Stimulated activated CD8-positive, alpha-beta memory T cell treated with anti-CD3 and anti-CD28 coated beads, Interleukin-12 subunit alpha, Interleukin-12 subunit beta, amount 100 ng/mL, for 24 hours (primary cell): ENCODE results near the gene CD99.

ENCODE experiments used
- DNase-seq: peaks from one replicate; pipeline ENCODE4 v3.0.0-alpha.2; 2020; ENCODE audit errors: extremely low read depth

CD99 gene, protein sequence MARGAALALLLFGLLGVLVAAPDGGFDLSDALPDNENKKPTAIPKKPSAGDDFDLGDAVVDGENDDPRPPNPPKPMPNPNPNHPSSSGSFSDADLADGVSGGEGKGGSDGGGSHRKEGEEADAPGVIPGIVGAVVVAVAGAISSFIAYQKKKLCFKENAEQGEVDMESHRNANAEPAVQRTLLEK

DNA sequence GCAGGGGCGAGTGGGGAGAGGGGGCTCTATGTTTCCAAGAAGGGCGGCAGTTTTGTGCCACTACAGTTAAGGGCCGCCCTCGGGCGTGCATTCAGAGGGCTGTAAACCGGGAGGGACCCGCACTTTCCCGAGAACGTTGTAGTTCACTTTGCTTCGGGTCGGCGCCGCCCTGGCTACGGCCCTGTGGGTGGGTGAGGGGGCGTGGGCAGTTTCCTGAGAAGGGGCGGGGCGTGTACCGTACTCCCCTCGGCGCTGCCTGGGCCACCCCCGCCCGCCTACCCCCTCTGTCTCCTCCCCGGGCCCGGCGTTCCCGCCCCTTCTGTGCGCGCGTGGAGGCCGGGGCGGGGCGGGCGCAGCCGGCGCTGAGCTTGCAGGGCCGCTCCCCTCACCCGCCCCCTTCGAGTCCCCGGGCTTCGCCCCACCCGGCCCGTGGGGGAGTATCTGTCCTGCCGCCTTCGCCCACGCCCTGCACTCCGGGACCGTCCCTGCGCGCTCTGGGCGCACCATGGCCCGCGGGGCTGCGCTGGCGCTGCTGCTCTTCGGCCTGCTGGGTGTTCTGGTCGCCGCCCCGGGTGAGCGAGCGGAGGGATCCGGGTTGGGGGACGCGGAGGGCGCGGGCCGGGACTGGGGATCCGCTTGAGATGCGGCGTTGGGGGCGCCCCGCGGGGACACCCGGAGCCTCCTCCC lies at the start of gene CD99:
TSS of gene CD99 (plus strand) at position 440 of the 687 bp plus-strand sequence. CDS start at position 506, 66 bp downstream.
- DNase-seq = peak; percentile 72

DNA sequence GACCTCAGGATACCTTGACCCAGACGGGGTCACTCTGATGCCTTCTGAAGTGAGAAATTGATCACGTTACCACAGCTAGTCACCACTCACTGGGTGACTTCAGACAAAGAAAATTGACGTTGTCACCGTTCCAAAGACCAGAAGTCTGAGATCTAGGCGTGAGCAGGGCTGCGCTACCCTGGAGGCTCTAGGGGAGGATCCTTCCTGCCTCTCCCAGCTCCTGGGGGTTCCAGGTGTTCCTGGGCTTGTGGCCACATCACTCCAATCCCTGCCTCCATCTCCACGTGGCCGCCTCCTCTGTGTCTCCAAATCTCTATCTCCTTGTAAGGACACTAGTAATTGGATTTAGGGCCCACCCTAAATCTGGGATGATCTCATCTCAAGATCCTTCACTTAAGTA lies 48.9 kb upstream of the CD99 start:
- DNase-seq = no peak

DNA sequence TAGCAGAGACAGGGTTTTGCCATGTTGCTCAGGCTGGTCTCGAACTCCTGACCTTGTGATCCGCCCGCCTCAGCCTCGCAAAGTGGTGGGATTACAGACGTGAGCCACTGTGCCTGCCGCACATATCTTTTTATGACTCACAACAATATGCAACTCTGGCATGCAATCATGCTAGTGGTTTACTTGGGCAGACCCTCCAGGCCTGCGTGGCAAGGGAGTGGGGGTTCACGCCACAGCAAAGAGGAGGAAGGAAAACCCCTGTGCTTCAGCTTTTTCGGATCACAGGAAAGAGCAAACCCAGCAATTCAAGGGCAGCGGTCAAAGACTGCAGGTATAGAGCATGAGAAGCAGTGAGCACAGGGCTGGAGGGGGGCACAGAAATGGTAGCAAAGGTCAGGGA lies 48.3 kb upstream of the CD99 start:
- no peak for DNase-seq

DNA sequence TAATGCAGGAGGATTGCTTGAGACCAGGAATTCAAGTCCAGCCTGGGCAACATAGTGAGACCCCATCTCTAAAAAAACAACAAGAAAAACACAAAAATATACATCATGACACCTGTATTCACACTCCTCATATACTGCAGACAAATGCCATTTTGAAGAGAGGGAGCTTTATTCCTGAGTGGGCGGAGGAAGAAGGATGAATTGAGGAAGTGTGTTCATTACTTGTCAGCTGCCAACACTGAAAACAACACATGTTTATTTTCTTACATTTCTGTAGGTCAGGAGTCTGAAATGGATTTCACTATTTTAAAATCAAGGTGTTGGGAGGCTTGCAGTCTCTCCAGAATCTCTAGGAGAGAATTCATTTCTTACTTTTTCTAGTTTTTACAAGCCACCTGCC lies 47.2 kb upstream of the CD99 start:
- no peak for DNase-seq

DNA sequence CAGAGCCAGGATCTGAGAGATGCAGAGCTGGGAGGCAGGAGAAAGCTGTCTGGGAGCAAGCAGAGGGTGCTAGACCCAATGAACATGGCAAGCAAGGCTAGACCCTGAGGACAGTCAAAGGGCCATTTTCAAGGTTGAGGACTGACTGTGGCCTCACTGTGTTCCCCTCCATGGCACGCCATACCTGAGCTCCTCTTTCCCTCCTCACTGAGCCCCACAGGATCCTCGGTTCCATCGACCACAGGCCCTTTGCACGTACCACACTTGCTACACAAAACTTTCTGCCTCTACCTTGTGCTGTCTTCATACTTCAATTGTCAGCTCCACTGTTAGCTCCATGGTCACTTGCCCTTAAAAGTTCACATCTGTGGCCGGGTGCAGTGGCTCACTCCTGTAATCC lies 45.5 kb upstream of the CD99 start:
- DNase-seq = no peak

DNA sequence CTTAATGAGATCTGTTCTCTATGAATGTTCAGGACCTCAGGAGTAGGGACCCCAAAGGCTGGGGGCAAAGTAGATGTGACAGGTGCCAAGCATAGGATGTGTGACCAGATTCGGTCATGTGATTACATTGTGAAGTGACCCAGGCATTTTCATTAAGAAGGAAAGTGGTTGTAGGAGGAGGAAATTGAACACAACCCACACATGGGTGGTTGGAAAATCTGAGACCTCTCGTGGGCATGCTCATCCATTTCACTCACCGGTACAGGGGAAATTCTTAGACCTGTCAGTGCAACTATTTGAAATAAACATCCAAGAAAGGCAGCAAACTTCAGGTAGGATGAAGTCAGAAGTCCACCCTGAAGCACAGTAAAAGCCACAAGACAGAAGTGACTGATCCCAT lies 43.5 kb upstream of the CD99 start:
- DNase-seq = no peak

DNA sequence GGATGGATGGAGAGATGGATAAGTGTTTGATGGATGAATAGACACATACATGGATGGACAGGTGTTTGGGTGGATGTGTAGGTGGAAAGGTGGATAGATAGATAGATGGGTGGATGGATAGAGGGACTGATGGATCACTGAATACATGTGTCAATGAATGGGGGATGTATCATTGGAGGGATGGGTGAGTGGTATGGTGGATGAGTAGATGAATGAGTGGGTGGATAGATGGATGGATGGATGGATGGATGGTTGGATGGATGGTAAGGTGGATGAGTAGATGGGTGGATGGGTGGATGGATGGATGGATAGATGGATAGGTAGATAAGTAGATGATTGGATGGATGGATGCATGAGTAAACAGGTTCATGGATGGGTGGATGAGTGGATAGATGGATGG lies 41.1 kb upstream of the CD99 start:
- no peak for DNase-seq

DNA sequence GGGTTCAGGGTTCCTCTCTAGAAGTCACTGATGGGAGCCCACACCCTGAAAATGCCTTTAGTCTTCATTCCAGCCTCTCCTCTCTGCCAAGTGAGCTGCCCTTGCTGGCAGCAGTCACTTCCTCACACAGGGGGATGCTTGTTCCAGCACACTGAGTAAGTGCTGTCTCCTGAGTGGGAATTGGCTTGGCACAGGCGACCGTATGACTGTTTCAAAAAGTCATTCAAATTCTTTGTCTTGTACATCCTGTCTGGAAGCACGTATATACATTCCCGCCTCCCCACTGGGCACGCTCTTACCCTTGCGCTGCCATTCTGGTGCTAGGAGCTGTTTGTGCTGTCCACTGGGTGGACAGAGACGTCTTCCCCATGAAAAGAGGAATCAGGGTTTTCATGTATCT lies 40.2 kb upstream of the CD99 start:
- DNase-seq = no peak

DNA sequence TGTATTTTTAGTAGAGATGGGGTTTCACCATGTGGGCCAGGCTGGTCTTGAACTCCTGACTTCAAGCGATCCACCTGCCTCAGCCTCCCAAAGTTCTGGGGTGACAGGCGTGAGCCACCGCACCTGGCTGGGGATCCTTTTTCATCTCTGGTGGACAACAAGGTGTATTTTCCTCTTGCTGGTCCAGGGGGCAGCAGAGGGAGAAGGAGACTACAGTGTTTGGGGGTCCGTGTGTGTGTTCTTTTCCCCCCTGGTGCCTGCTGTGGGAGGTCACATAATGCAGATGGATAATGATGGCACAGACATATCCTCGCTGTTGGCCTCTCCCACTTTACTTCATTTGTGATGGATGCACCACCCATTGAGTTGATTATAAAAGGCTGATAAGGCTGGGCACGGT lies 39.0 kb upstream of the CD99 start:
- DNase-seq = no peak

DNA sequence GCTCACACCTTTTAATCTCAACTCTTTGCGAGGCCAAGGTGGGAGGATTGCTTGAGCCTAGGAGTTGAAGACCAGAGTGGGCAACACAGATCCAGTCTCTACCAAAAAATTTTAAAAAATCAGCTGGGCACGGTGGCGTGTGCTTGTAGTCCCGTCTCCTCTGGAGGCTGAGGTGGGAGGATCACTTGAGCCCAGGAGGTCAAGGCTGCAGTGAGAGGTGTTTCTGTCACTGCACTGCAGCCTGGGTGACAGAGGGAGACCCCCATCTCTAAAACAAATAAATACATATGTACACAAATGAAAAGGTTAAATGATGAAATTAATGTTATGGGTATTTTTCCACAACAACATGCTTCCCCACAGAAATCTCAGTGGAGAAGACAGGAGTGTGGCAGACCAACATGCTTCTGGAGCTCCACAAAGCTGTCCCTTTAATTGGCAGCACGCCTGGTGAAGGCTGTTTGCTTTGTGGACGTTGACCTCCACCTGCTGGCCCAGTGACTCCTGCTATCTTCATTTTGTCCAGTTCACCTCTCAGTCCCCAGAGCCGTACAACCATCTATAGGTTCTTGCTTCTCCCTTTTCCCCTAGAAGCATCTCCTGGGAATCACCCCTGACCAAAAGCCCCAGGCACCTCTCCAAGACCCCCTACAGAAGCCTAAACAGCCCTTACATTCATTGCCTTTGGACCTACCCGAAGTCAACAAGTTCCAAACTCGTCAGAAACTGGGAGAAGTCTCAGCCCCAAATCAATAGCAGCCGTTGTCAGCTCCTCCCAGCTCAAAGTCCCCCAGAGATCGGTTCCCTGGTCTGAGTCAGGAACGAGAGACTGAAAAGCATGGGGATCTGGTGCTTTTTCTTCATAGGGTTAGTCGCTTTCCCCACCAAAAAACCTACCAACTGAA lies 36.4 kb upstream of the CD99 start:
- no peak for DNase-seq

DNA sequence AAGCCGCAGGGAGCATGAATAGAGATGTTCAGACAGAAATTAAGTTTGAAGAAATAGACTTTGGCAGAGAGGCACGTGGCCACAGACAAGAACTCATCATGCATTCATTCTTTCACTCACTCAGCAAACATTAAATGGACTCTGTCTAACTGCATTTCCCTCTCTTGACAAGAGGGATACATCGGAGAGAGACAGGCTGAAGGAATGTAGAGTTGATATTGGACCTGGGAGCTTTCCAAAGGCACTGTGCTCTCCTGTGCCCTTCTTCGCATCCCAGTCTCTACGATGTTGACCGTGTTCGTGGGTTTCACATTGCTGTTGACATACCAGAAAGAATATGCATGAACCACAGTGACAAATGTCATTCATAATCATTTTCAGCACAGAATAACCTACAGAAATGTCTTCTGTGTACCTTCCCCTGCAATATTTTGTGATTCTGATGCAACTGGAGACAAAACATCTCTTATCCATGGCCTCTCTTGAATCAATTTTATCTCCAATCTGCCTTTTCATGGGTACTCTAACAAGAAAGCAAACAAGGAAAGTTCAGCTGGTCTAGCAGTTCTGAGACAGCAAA lies 34.7 kb upstream of the CD99 start:
- no peak for DNase-seq

DNA sequence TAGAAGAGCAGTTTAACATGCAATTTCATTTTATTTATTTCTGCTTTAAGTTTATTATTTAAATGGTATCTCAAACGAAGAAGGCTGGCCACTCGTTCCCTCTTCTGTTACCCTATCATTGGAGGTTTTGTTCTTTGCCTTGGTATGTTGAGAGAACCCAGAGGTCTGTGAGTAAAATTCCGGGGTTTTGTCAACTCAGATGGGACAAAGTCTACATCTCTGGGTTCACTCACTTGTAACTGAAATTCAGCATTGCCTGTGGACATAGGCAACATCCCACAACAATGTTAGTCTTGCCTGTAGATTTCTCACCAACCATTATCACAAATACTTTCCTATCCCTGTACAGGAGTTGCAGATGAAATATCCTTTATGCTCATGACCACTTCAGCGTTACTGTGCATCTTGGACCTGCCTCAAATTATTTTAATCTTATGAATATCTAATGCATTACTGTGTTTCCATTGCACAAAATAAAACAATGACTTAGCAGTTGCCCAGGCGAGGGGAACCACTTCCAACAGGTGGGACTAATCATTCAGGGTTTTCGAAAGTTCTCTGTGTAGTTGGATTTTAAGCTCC lies 33.5 kb upstream of the CD99 start:
- no peak for DNase-seq

DNA sequence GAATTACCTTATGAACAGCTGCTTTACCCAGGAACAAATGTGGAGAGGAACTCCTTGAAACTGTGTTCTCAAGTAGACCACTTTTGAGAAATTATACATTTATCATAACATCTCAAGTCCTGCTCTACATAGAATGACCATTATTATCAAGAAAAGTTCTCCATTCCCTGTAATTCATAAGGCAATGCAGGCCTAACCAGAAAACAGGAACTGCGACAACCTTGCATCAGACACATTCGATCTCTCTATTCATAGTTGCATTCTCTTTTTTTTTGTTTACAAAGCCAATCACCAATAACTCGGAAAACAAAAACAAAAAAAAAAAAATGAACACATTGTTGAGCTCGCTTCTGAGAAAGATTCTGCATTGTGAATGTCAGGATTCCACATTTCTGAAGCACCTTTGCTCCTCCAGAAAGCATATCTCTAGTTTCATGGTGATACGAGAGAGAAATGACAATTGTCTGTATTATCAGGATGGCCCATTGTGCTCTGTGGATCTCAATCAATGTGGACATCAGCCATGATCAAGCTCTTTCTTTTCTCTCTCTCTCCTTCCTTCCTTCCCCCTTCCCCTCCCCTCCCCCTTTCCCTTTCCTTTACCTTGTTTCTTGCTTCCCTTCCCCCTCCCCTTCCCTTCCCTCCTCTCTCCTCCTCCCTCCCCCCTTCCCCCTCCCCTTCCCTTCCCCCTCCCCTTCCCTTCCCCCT lies 32.4 kb upstream of the CD99 start:
- DNase-seq = no peak

DNA sequence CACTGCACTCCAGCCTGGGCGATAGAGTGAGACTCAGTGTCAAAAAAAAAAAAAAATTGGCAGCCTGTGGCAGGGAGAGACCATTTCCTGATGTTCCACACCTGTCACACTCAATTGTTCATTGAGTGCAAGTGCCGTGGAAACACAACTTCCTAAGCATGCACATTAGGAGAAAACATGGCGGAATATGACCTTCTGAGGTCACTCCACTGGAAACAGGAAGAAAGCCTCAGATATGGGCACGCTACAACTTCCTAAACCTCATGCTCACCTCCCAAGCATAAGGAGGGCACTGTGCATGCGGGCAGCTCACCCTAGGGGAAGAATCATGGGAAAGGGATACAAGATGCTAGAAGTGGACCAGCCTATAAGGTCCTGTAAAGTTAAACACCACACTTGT lies 28.5 kb upstream of the CD99 start:
- DNase-seq = no peak

DNA sequence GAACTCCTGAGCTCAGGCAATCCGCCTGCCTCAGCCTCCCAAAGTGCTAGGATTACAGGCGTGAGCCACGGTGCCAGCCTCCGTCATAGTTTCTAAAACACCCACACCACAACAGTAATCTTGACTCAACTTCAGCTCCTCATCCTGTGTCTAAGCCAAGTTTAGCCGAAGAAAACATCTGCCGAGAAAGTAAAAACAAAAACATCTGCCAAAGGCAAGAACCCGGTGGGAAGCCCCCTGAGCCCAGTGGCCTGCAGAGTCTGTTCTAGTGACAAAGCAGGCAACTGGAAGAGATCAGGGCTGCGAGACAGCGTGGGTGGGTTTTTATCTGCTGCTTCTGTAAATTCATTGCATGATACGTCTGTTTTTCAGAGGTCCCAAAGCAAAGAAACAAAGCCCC lies 26.6 kb upstream of the CD99 start:
- no peak for DNase-seq

DNA sequence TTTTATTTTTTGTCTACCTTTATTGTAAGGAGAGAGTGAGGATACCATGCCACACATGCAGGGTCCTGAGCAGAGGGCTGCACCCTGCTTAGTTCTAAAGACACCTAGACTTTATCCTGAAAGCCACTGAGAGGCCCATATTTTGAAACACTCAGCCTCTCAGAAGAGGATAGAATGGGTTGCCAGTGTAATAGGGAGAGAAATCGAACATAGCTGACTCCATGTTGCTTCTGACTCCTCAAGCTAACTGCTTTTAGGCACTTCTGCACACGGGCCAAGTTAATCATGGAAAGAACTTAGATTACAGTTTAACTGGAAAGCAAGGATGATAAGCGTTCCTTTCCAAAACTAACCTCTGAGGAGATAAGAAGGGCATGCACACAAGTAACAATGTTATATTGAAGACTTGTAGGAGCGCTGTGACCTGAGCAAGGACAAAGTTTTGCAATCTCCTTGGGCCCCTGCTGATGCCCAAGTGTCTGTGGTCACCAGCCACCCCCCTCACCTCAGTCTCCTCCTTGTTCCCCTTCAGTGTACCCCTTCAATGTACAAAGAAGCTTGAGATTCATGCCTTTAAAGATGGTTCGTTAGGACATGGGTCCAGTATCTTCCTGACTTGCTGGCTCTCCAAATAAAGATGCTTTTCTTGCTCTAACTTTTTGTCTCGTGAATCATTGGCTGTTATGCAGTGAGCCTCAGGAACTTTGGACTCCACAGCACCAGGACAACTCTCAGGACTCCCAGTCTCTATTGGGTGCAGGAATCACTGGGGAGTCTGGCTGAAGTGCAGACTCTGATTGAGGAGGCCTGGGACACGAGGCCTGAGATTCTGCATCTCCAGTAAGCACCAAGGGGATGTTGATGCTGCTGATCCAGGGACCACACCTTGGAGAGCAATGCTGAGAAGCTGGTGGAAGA lies 25.4 kb upstream of the CD99 start:
- no peak for DNase-seq

DNA sequence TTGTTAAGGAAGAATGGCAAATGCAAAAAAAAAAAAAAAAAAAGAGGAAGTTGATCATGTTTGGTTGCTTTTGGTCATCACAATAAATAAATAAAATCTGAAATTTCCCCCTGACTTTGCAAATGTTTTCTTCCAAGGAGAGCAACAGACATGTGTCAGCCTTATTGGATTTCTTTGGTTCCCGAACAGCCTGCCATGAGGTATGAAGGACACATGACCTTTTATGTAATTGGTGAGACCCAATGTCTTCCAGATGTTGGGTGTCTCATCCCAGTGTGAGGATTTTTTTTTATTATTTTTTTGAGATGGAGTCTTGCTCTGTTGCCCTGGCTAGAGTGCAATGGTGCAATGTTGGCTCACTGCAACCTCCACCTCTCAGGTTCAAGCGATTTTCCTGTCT lies 24.6 kb upstream of the CD99 start:
- no peak for DNase-seq

DNA sequence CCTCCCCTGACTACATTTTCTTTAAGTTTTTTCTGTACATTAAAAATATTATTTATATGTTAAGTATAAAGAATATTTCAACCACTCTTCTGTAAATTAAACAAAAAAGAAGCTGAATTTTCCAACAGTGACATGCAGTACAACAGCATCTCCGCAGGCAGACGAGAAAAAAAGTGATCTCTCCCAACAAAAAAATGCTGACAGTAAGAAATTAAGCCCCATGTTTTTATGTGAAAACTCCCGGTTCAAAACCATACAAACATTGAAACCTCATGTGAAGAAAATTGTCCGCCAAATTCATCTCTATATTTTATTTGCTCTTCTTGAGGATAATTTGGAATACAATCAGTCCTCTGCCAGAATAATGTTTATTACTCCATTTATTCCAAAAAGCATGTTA lies 20.1 kb upstream of the CD99 start:
- DNase-seq = no peak

DNA sequence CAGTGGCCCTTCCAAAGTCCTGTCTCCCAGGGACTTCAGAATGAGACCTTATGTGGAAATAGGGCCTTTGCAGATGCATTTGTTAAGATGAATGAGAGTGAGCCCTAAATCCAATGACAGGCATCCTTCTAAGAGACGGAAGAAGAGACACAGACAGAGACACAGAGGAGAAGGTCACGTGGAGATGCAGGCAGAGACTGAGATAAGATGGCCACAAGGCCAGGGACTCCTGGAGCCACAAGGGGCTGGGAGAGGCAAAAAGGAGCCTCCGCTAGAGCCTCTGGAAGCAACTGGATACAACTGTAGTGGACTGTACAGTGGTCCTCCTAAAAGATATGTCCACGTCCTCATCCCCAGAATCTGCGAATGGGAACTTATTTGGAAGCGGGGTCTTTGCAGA lies 19.0 kb upstream of the CD99 start:
- no peak for DNase-seq

DNA sequence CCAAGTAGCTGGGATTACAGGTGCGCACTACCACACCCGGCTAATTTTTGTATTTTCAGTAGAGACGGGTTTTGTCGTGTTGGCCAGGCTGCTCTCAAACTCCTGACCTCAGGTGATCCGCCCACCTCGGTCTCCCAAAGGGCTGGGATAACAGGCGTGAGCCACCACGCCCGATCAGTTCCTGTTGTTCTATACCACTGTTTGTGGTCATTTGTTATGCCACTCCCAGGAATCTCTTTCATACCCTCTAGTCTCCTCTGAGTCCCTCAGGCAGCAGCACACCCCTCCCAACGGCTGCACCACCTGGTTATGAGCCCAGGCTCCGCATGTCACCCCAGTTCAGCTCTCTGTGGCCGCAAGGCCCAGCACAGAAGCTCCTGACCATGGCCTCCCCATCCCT lies 17.5 kb upstream of the CD99 start:
- no peak for DNase-seq
